Occipital lobe (tissue), 2 donors: ENCODE results near the gene FAM13C. TPM values are rescaled to one million over a fixed set of nuclear protein-coding genes. Genes with fewer than 3 reads are reported as not detected.
"Not testable (repeated sequence)": the region's sequence is repeated elsewhere in the genome, so short reads cannot be mapped to it uniquely, and the experiment has no call there.

ENCODE experiments used
- DNase-seq: peaks from one replicate; lab custom pipeline; 2025; lab: John Stamatoyannopoulos, UW
- total RNA-seq: library from RNA; depleted of rRNA; stranded (reverse); fragments of >200 nt; gene quantifications from one replicate; pipeline ENCODE4 v1.2.3, GENCODE V29; 2014

FAM13C gene
- total RNA-seq, 1 donor from 2014 or later: 24.3 TPM

GRCh38 chr10:59279476-59279875 is 82.9 kb downstream of the FAM13C start:
- no peak for DNase-seq

DNA sequence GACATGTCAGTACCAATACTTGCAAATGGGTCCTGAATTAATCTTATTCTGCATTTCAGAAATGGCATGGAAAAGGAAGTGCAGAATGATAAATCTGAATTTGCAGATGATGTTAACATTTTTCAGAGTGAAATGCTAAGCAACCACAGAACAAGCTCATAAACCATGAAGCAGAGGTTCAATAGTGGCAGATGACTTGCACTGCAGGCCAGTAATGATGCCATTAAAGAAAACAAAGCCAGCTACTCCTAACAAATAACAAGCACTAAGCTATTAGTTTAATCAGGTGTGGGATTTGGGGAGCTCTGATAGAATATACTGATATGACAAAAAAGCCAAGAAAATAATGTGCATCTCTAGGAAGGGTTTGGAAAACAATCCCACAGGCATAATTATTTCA is 85.4 kb downstream of the FAM13C start:
- no peak for DNase-seq

DNA sequence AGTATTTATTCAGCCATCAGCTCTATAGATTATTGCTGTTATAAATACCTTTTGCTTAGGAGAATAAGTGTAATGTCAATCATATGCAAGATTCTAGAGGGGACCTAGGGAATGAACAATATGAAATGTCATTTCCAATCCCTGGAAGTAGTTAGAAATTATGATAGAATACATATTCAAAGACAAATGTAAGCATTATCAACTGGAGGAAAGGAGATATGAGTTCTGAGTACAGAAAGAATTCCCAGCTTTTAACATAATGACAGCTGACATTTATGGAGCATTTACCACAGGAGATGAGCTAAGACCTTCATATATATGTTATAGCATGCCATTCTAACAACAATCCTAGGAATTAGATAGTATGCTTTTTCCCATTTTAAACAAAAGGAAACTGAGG is 86.2 kb downstream of the FAM13C start:
- no peak for DNase-seq

- no peak for DNase-seq
Measured at GRCh38 chr10:59273445-59273844, 88.9 kb downstream of the FAM13C start.

DNA sequence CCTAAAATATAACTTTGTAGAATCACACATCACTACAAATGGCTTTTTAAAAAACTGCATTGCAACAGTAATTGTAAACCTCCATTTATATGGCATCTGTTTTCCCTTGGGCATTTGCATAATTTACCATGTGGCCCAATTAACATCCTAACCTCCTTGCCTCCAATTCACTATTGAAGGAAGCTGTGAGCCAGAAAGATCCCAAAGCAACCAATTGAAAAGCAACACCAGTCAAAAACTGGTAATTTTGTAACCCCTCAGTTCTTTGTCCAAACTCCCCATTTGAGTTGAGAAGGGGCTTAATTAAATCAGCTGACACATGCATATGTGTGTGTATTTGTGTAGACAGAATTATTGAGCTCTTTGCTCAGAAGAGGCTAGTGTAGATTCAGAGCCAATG is 90.3 kb downstream of the FAM13C start:
- DNase-seq: no peak

DNA sequence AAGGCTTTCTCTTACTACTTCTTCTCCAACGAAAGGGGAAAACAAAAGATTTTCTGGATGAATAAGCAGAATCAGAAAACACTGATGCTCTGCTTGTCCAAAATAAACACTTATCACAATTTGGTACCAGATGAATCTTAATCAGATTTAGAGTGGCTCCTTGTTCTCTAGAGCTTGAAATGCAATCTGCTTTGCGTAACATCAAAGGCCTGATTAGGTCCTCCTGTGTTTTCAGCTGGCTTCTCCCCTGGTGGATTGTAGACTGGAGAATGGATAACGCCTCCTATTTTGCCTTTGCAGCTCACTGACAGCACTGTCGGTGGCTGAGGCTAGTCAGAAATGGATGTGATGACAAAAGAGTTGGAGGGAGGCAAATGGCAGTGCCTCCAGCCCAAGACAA is 91.2 kb downstream of the FAM13C start:
- no peak for DNase-seq

DNA sequence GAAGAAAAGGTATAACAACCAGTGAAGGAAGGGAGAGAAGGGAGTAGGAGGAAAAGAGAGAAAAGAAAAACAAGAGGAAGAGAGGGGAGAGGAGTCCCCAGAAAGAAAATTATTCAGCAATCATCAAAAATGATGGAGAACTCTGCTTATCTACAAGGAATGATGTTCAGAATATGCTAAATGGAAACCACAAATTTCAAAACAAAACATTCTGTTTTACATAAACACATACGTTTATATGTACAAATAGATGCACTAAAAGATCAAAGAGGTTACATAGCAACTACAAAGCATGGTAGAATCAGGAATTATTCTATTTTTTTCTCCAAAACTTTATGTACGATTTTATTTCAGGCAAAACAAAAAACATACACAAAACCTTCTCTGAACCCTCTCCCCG is 91.9 kb downstream of the FAM13C start:
- DNase-seq: no peak

DNA sequence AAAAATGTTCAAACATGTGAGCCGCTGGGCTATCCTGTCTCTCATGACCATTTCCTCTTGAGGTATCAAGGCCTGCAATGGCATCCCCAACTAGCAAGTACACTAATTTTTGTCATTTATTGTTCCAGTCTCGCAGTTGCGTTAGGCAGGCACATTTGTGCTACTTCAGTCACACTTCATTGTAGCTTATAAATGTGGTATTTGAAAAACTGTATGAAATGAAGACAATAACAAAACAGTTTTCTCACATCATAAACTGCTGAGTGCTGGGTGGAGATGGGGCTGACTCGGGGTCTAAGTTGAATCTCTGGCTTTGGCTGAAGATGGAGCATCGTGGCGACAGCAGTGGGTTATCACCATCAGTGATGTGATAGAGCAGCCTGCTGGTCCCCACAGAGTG is 92.7 kb downstream of the FAM13C start:
- no peak for DNase-seq

GRCh38 chr10:59268460-59268859 is 93.9 kb downstream of the FAM13C start:
- DNase-seq: no peak

- no peak for DNase-seq
Measured at GRCh38 chr10:59266321-59266720, 96.0 kb downstream of the FAM13C start.

- DNase-seq: no peak
Measured at GRCh38 chr10:59265141-59265540, 97.2 kb downstream of the FAM13C start.

DNA sequence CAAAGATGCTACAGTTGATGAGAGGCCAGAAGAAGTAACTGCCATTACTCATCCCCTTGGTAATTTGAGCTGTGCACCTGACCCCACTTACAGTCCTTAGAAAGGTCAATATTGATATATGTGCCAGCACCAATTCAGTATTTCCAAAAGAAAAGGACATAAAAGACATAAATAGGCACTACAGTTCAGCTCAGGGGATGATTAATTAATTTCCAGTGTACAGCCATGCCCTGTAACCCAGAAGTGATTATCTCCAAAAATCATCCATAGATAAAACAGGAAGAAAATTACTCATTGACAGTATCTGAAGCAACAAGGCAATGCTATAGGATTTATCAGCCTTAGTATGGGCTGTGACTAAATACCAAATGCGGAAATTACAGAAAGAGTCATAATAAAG is 103.5 kb downstream of the FAM13C start:
- no peak for DNase-seq

GRCh38 chr10:59257224-59257623 is 105.1 kb downstream of the FAM13C start:
- no peak for DNase-seq

- no peak for DNase-seq
Measured at GRCh38 chr10:59255463-59255862, 106.9 kb downstream of the FAM13C start.

GRCh38 chr10:59252491-59252890 is 109.9 kb downstream of the FAM13C start:
- DNase-seq: no peak

GRCh38 chr10:59245686-59246085 is 116.7 kb downstream of the FAM13C start:
- DNase-seq: no peak

DNA sequence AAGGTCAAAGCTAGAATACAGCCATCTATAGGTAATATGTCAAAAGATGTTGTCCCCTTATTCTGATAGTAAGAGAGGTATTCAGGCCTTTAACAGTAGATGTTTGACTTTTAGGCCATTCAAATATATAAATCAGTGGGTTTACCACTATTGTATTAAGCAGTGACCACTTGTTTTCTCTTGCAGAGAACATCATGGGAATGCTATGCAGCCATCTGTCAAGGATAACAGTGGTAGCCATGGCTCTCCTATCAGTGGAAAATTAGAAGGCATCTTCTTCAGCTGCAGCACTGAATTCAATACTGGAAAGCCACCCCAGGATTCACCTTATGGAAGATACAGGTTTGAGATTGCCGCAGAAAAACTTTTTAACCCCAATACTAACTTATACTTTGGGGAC is 117.5 kb downstream of the FAM13C start:
- no peak for DNase-seq

DNA sequence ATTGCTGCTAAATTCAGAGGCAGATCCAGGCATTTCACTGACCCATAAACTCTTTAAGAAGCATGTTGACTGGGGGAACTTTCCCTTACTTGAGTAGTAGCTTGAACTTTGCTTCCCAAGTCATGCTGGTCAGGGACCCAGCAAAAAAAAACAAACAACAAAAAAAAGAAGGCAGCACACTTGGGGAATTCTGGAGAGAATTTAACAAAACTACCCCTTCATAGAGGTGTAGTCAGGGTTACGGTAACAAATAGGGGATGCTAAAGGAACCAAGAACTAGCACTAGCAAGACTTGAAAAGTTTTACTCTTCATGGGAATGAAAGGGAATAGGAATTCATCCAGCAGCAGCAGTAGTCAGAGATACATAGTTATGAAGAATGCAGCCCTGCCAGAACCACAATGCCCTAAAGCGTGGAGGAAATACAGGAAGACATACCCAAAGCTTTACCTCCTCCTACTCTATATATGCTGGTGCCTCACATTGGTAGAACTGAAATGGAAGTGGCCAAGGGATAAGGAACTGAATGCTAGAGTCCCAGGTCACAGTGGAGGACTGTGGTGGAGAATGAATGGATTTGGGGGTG is 118.6 kb downstream of the FAM13C start:
- no peak for DNase-seq

DNA sequence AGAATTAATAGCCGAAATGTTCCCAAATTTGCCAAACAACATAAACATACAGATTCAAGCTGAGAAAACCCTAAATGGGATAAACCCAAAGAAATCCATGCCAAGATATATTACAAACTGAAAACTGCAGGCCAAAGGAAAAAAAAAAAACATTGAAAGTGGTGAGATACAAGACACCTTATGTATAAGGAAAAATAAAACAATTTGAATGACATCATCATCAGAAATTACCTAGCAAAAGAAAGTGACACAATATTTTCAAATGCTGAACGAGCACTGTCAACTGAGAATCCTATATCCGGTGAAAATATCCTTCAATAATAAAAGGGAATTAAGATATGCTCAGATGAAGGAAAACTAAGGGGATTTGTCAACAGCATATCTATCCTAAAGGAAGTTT is 119.4 kb downstream of the FAM13C start:
- DNase-seq: no peak

GRCh38 chr10:59242057-59242456 is 120.3 kb downstream of the FAM13C start:
- DNase-seq: no peak

DNA sequence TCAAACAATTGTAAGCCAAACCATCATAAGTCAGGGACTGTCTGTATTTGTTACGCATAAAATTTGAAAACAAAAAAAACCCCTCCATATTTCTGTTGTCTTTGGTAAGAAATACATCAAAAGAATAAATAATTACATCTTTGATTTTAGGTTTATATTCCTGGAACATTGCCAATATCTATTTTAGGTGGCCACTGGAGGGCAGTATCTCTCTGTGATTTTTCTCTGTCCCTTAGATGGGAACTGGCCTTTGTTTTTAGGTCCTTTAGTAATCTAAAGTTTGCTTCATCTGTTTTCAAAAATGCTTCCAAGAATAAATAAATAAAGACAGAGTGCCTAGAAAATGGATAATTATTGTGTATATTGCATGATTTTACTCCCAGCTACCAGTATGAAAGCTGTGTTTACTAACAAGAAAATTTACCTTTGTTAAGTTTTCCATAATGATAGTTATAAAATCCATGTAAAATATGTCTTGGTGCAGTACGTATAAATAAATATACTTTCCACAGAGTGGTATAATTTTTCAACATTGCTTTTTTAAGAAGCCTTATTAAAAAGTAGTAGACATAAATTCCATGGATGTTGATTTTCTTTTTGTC is 121.7 kb downstream of the FAM13C start:
- no peak for DNase-seq

- DNase-seq: not testable (repeated sequence)
Measured at GRCh38 chr10:59239108-59239507, 123.2 kb downstream of the FAM13C start.

DNA sequence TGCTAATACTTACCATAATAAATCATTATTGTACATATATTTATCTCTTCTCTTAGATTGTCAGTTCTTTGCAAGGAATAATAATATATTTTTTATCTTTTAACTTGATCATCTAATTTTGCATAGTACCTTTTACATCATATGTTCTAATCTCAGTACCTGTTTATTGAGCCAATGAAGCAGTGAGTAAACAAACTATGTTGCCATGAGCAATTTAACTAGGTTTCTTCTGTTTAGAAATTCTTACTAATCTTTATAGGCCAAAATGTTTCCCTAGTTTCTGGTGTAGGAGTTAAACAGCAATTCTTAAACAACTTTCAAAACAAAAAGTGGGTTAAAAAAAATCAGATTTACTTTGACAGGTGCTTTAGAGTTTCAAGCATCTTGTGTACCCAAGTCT is 124.6 kb downstream of the FAM13C start:
- DNase-seq: no peak
